Measurements from ENCODE around the gene BMI1.

- TF ChIP-seq CTCF (IDR thresholded peaks at IDR 0.05; ENCODE audit: poor library complexity) (no peak), EZH2 (IDR thresholded peaks at IDR 0.05; ENCODE audit: borderline replicate concordance) (no peak)
Observed at GRCh38 chr10:22366435-22366703, 45.5 kb downstream of the BMI1 start.
